NB4 (cell line): ENCODE results near the gene DIAPH3.

Experiments
- DNase-seq: peaks from one replicate; pipeline ENCODE4 v3.0.0; 2010; ENCODE audit warnings: low read depth
- H3K4me3 ChIP-seq: one replicate; pipeline ENCODE4 v1.5.1; 2011; ENCODE audit warnings: mild to moderate bottlenecking, low read depth, low read length, moderate library complexity
- CTCF ChIP-seq: IDR thresholded peaks from one replicate; pipeline ENCODE4 v1.5.1; 2012; ENCODE audit warnings: low read depth, low read length
- MAX ChIP-seq: IDR thresholded peaks from 2 replicates; pipeline ENCODE4 v1.6.1; 2011; ENCODE audit warnings: low read depth, low read length
- MYC ChIP-seq: IDR thresholded peaks from 2 replicates; pipeline ENCODE4 v1.6.1; 2011; ENCODE audit warnings: low read depth, low read length
- POLR2A ChIP-seq: IDR thresholded peaks from 2 replicates; pipeline ENCODE4 v1.6.1; 2011; ENCODE audit warnings: mild to moderate bottlenecking; ENCODE audit not compliant: insufficient read length; ENCODE audit errors: extremely low read depth

DIAPH3 gene

GRCh38 chr13:59975807-59976435 is 187.8 kb downstream of the DIAPH3 start:
- DNase-seq, result no peak
- TF ChIP-seq CTCF (no peak), MAX (no peak), POLR2A (no peak), MYC (no peak)
- H3K4me3 ChIP-seq, result no peak overlapping the region

GRCh38 chr13:59970847-59971246 is 192.9 kb downstream of the DIAPH3 start:
- DNase-seq, result no peak
- H3K4me3 ChIP-seq, result no peak overlapping the region
- TF ChIP-seq POLR2A, result no peak
- no peak for TF ChIP-seq MYC
- no peak for TF ChIP-seq MAX
- no peak for TF ChIP-seq CTCF

- TF ChIP-seq POLR2A (no peak), CTCF (no peak), MYC (no peak), MAX (no peak)
- peak; percentile 14 for DNase-seq
Observed at GRCh38 chr13:59963827-59964226, 199.9 kb downstream of the DIAPH3 start.

GRCh38 chr13:59963383-59963782 is 200.3 kb downstream of the DIAPH3 start:
- H3K4me3 ChIP-seq, result no peak overlapping the region
- TF ChIP-seq CTCF (no peak), MYC (no peak), POLR2A (no peak), MAX (no peak)
- DNase-seq, result no peak

More at GRCh38 chr13:59963827-59964226, 199.9 kb downstream of the DIAPH3 start:
- H3K4me3 ChIP-seq, result no peak overlapping the region

- TF ChIP-seq CTCF (no peak), MYC (no peak), POLR2A (no peak), MAX (no peak)
- DNase-seq, result no peak
- no peak overlapping the region for H3K4me3 ChIP-seq
Observed at GRCh38 chr13:59962343-59962742, 201.4 kb downstream of the DIAPH3 start.

- TF ChIP-seq MYC, result no peak
- no peak for TF ChIP-seq MAX
- TF ChIP-seq CTCF, result no peak
- DNase-seq, result no peak
Observed at GRCh38 chr13:59960683-59961082, 203.0 kb downstream of the DIAPH3 start.

More at GRCh38 chr13:59960683-59961082, 203.0 kb downstream of the DIAPH3 start:
- no peak overlapping the region for H3K4me3 ChIP-seq
